IPS DF 6.9 (cell line): ENCODE data around the gene ZNF618.

Experiments used
- DNase-seq: peaks from one replicate; pipeline ENCODE4 v3.0.0-alpha.2; 2013; ENCODE audit warnings: low read depth, low spot score
- H3K27ac ChIP-seq: one replicate; pipeline ENCODE4 v1.5.1; 2013; ENCODE audit warnings: low read length, control low read depth
- H3K27me3 ChIP-seq: 2 replicates; pipeline ENCODE4 v1.6.1; 2013; ENCODE audit warnings: mild to moderate bottlenecking, low read length; ENCODE audit not compliant: control insufficient read depth, insufficient read depth
- H3K36me3 ChIP-seq: 2 replicates; pipeline ENCODE4 v1.6.1; 2013; ENCODE audit warnings: low read length; ENCODE audit not compliant: control insufficient read depth, insufficient read depth
- H3K4me1 ChIP-seq: 2 replicates; pipeline ENCODE4 v1.6.1; 2013; ENCODE audit warnings: low read length; ENCODE audit not compliant: control insufficient read depth, insufficient read depth
- H3K4me3 ChIP-seq: 2 replicates; pipeline ENCODE4 v1.5.1; 2013; ENCODE audit warnings: mild to moderate bottlenecking, low read length
- H3K9me3 ChIP-seq: 2 replicates; pipeline ENCODE4 v1.6.1; 2013; ENCODE audit warnings: low read length, inconsistent platforms; ENCODE audit not compliant: control insufficient read depth, insufficient read depth
- WGBS: extraction: QIAGEN DNeasy Blood & Tissue Kit; methylation state at CpG from one replicate; pipeline ENCODE4 v1.1.7; 2013; ENCODE audit warnings: mixed read lengths, missing lambda C conversion rate; ENCODE audit not compliant: insufficient read length, insufficient coverage; 5-methylcytosine and 5-hydroxymethylcytosine counted together

ZNF618 gene

DNA sequence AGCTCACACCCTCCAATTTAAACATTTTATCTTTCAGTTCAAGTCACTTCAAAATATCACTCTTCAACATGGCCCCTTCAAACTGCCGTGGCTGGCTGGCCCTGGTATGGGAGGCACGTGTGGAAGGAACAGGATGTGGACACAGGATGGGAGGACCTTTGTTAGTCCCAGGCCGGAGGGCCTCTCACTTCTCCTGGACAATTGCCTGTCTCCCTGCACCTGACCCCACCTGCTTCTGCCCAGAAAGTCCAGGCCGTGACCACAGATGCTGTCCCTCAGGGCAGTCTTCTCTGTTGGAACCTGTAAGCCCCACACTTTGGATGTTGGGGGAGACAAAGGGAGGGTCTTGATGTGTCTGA, 182.6 kb downstream of the ZNF618 start:
- Histone ChIP-seq H3K27ac (no peak overlapping the region), H3K36me3 (0 out of 2 replicates have a peak, but pooled peaks cover 3% of the 10 kb centered on the region), H3K4me1 (no peaks in the 10 kb centered on the region), H3K4me3 (no peak overlapping the region), H3K27me3 (no peaks in the 10 kb centered on the region), H3K9me3 (no peaks in the 10 kb centered on the region)
- DNase-seq = no peak
- no CpG with 5 or more reads among the region's 4 CpGs for WGBS

GRCh38 chr9:114059047-114059803, 183.1 kb downstream of the ZNF618 start:
- Histone ChIP-seq H3K27ac (no peak overlapping the region), H3K4me1 (no peaks in the 10 kb centered on the region), H3K36me3 (0 out of 2 replicates have a peak, but pooled peaks cover 3% of the 10 kb centered on the region), H3K4me3 (no peak overlapping the region), H3K9me3 (no peaks in the 10 kb centered on the region), H3K27me3 (no peaks in the 10 kb centered on the region)
- no CpG with 5 or more reads among the region's 8 CpGs for WGBS
- no peak for DNase-seq

DNA sequence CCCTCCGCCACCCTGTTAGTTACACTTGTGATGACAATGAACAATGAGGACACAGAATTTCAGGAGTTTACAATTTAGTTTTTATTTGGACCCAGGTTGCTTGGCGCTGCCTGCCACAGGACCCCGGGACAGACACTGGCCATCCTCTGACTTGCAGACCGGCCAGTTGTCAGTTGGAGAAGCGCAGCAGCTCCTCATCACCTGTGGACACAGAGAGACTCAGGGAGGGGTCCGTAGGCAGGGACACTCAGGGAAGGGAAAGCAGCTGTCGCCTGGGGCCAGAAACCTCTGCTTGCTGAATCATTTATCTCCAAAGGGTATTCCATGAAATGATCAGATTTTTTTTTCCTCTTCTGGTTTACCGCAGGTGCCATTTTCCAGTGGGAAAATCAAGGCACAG, 184.0 kb downstream of the ZNF618 start:
- H3K4me1 ChIP-seq = no peaks in the 10 kb centered on the region
- H3K36me3 ChIP-seq = 0 out of 2 replicates have a peak, but pooled peaks cover 3% of the 10 kb centered on the region
- no peaks in the 10 kb centered on the region for H3K27me3 ChIP-seq
- no peak for DNase-seq
- no peak overlapping the region for H3K4me3 ChIP-seq
- no CpG with 5 or more reads among the region's 8 CpGs for WGBS
- H3K9me3 ChIP-seq = no peaks in the 10 kb centered on the region
- H3K27ac ChIP-seq = no peak overlapping the region

- Histone ChIP-seq H3K27me3 (no peaks in the 10 kb centered on the region), H3K27ac (no peak overlapping the region), H3K9me3 (no peaks in the 10 kb centered on the region), H3K4me3 (no peak overlapping the region), H3K36me3 (0 out of 2 replicates have a peak, but pooled peaks cover 3% of the 10 kb centered on the region), H3K4me1 (no peaks in the 10 kb centered on the region)
- no peak for DNase-seq
- no CpG with 5 or more reads among the region's 9 CpGs for WGBS
Observed at GRCh38 chr9:114060711-114061110, 184.6 kb downstream of the ZNF618 start.

- Histone ChIP-seq H3K27ac (no peak overlapping the region), H3K36me3 (0 out of 2 replicates have a peak, but pooled peaks cover 3% of the 10 kb centered on the region), H3K9me3 (no peaks in the 10 kb centered on the region), H3K4me3 (no peak overlapping the region), H3K4me1 (no peaks in the 10 kb centered on the region), H3K27me3 (no peaks in the 10 kb centered on the region)
- no CpG with 5 or more reads among the region's 12 CpGs for WGBS
- no peak for DNase-seq
Observed at GRCh38 chr9:114061292-114061691, 185.2 kb downstream of the ZNF618 start.

GRCh38 chr9:114061830-114062474, 185.8 kb downstream of the ZNF618 start:
- Histone ChIP-seq H3K4me3 (no peak overlapping the region), H3K36me3 (no peaks in the 10 kb centered on the region), H3K27me3 (no peaks in the 10 kb centered on the region), H3K9me3 (no peaks in the 10 kb centered on the region), H3K27ac (no peak overlapping the region), H3K4me1 (no peaks in the 10 kb centered on the region)
- WGBS = no CpG with 5 or more reads among the region's 4 CpGs
- no peak for DNase-seq

- DNase-seq = no peak
- no peaks in the 10 kb centered on the region for H3K27me3 ChIP-seq
- H3K36me3 ChIP-seq = no peaks in the 10 kb centered on the region
- H3K4me3 ChIP-seq = no peak overlapping the region
- H3K27ac ChIP-seq = no peak overlapping the region
- no peaks in the 10 kb centered on the region for H3K9me3 ChIP-seq
- WGBS = no CpG with 5 or more reads among the region's 8 CpGs
- no peaks in the 10 kb centered on the region for H3K4me1 ChIP-seq
Observed at GRCh38 chr9:114065304-114065703, 189.2 kb downstream of the ZNF618 start.

DNA sequence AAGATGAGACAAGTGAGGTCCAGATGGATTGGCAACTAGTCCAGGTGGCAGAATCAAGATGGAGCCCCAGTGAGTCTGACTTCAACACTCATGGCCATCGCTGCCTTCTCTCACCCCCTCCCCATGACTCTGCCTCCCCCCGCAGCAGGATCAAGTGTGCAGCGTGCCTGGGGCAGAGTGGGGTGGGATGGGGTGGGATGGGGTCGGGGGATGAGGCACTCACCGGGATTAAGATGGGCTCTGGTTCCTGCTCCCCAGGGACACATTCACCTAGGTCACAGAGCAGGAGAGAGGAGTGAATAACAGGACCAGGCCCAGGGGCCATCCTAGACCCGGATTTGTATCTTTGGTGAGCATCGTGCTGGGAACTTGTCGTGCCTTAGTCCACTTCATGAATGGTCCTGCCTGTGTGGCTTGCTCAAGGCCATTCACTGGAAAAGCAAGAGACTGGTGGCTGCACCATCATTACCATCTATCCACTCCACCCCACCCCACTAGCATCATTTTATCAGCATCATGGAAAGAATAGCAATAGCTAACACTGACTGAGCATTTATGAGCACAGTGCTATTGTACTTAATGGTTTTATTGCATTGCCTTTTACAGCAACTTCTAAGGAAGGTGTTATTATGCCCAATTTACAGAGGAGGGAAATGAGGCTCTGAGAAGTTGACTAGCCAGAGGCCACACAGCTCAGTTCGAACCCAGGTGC, 193.5 kb downstream of the ZNF618 start:
- H3K4me1 ChIP-seq = no peaks in the 10 kb centered on the region
- no peaks in the 10 kb centered on the region for H3K9me3 ChIP-seq
- H3K4me3 ChIP-seq = no peak overlapping the region
- WGBS = no CpG with 5 or more reads among the region's 9 CpGs
- no peaks in the 10 kb centered on the region for H3K36me3 ChIP-seq
- no peak for DNase-seq
- no peaks in the 10 kb centered on the region for H3K27me3 ChIP-seq
- H3K27ac ChIP-seq = no peak overlapping the region

DNA sequence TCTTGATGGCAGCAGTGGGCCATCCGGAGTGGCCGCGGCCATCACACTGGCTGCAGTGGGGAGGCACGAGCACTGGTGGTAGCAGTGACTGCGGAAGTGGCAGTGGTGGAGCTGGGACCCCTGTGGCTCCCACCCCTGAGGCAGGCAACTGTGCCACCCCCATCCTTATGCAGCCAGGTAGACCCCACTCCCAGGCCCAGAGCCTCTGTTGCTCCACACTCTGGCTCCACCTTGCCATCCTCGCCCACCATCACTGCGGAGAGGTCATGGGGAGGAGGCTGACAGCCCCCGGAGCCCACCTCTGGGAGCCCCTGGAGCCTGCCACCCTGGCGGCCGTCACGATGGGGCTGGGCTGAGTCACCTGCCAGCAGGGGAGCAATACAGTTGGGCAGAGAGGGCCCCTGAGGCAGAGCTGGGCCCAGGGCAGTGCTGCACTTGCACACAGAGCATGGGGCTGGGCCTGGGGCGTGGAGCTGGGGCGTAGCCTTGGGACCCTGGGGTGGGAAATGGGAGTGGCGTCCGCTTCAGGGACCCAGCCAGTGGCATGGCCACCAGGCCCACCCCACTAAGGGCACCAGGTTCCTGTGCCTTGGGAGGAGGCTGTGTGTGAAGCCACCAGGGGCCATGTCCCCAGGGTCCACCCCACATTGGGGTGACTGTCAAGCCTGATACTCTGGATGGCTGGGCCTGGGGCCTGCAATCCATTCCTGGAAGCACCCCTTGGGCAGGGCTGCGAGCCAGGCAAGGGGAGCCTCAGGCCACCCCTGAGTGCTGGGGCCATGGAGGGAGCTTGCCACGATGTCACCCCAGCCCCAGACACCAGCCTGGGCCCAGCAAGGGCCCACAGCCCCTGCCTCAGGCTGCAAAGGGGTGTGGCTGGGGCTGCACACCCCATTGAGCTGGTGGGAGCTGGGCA, 194.3 kb downstream of the ZNF618 start:
- WGBS = no CpG with 5 or more reads among the region's 17 CpGs
- H3K27ac ChIP-seq = no peak overlapping the region

More for the DNA sequence above, 194.3 kb downstream of the ZNF618 start:
- no peaks in the 10 kb centered on the region for H3K9me3 ChIP-seq
- no peak overlapping the region for H3K4me3 ChIP-seq
- no peaks in the 10 kb centered on the region for H3K36me3 ChIP-seq
- H3K27me3 ChIP-seq = no peaks in the 10 kb centered on the region
- no peaks in the 10 kb centered on the region for H3K4me1 ChIP-seq
- no peak for DNase-seq
